ENCODE results near the gene TMEM174.

Gene TMEM174

GRCh38 chr5:73154208-73155006 lies 18.6 kb upstream of the TMEM174 start:
- no peak for DNase-seq

GRCh38 chr5:73155271-73156222 lies 17.4 kb upstream of the TMEM174 start:
- DNase-seq = no peak

GRCh38 chr5:73157414-73158303 lies 15.3 kb upstream of the TMEM174 start:
- no peak for DNase-seq

- DNase-seq = no peak
These were observed 14.7 kb upstream of the TMEM174 start for GRCh38 chr5:73158313-73158712.

- no peak for DNase-seq
These were observed 12.7 kb upstream of the TMEM174 start for GRCh38 chr5:73160239-73160671.

GRCh38 chr5:73170522-73170921 lies 2.5 kb upstream of the TMEM174 start:
- no peak for DNase-seq

GRCh38 chr5:73171495-73171894 lies 1.5 kb upstream of the TMEM174 start:
- no peak for DNase-seq

GRCh38 chr5:73174100-73174815 lies 1.3 kb downstream of the TMEM174 start:
- DNase-seq = no peak

GRCh38 chr5:73176250-73176649 lies 3.3 kb downstream of the TMEM174 start:
- no peak for DNase-seq

GRCh38 chr5:73178265-73178664 lies 5.3 kb downstream of the TMEM174 start:
- DNase-seq = no peak

GRCh38 chr5:73179730-73180129 lies 6.7 kb downstream of the TMEM174 start:
- DNase-seq = no peak

GRCh38 chr5:73180566-73180965 lies 7.6 kb downstream of the TMEM174 start:
- DNase-seq = no peak

- DNase-seq = no peak
These were observed 9.3 kb downstream of the TMEM174 start for GRCh38 chr5:73182307-73182706.

GRCh38 chr5:73183000-73183399 lies 10.0 kb downstream of the TMEM174 start:
- DNase-seq = no peak

GRCh38 chr5:73183481-73183891 lies 10.5 kb downstream of the TMEM174 start:
- DNase-seq = no peak

GRCh38 chr5:73186976-73187375 lies 14.0 kb downstream of the TMEM174 start:
- no peak for DNase-seq

- DNase-seq = no peak
These were observed 16.0 kb downstream of the TMEM174 start for GRCh38 chr5:73188764-73189531.

- DNase-seq = no peak
These were observed 16.9 kb downstream of the TMEM174 start for GRCh38 chr5:73189871-73190376.

- DNase-seq = no peak
These were observed 19.4 kb downstream of the TMEM174 start for GRCh38 chr5:73192370-73192769.

GRCh38 chr5:73193592-73193991 lies 20.6 kb downstream of the TMEM174 start:
- DNase-seq = no peak

- DNase-seq = no peak
These were observed 23.2 kb downstream of the TMEM174 start for GRCh38 chr5:73196201-73196600.
